Neural cell (in vitro differentiated cells): Measurements from ENCODE around the gene P2RY1. TPM values are rescaled to one million over a fixed set of nuclear protein-coding genes. Genes with fewer than 3 reads are reported as not detected.

ENCODE experiments used
- H2AFZ ChIP-seq: fragments of 200-600, 300-800 bp; sonication (generic), shearing (Covaris generic); 2 replicates; pipeline ENCODE4 v1.6.0; 2014; ENCODE audit warnings: low read depth, mild to moderate bottlenecking, antibody characterized with exemption, low read length, moderate library complexity
- H3F3A ChIP-seq: fragments of 200-600 bp; shearing (Covaris generic); 2 replicates; pipeline ENCODE4 v1.6.1; 2016; ENCODE audit warnings: mild to moderate bottlenecking, moderate library complexity, mixed read lengths, antibody characterized with exemption, low read length; ENCODE audit not compliant: insufficient read depth, poor library complexity, severe bottlenecking
- H3K27ac ChIP-seq: fragments of 200-600, 300-800 bp; sonication (generic), shearing (Covaris generic); 2 replicates; pipeline ENCODE4 v1.5.1; 2014; ENCODE audit warnings: mild to moderate bottlenecking, low read length, moderate library complexity
- H3K27me3 ChIP-seq: fragments of 300-800, 200-600 bp; sonication (generic), shearing (Covaris generic); 2 replicates; pipeline ENCODE4 v1.6.0; 2014; ENCODE audit warnings: mild to moderate bottlenecking, low read depth, low read length, moderate library complexity; ENCODE audit not compliant: insufficient read depth
- H3K36me3 ChIP-seq: fragments of 300-800, 200-600 bp; sonication (generic), shearing (Covaris generic); 2 replicates; pipeline ENCODE4 v1.5.1; 2014; ENCODE audit warnings: mild to moderate bottlenecking, antibody characterized with exemption, low read length, moderate library complexity; ENCODE audit not compliant: insufficient read depth
- H3K4me2 ChIP-seq: fragments of 300-800, 200-600 bp; sonication (generic), shearing (Covaris generic); 2 replicates; pipeline ENCODE4 v1.6.0; 2014; ENCODE audit warnings: mild to moderate bottlenecking, low read length
- H3K4me3 ChIP-seq: fragments of 300-800, 200-600 bp; sonication (generic), shearing (Covaris generic); 2 replicates; pipeline ENCODE4 v1.5.1; 2014; ENCODE audit warnings: mild to moderate bottlenecking, low read length, moderate library complexity
- H3K79me2 ChIP-seq: fragments of 200-600 bp; shearing (Covaris generic); replicated peaks from 2 replicates; pipeline ENCODE4 v1.6.0; 2014; ENCODE audit warnings: mild to moderate bottlenecking, low read length, moderate library complexity; ENCODE audit not compliant: insufficient read depth
- H3K9ac ChIP-seq: fragments of 300-800, 200-600 bp; sonication (generic), shearing (Covaris generic); 2 replicates; pipeline ENCODE4 v1.6.1; 2016; ENCODE audit warnings: mild to moderate bottlenecking, low read length, mixed read lengths
- H3K9me2 ChIP-seq: fragments of 200-600 bp; shearing (Covaris generic); 2 replicates; pipeline ENCODE4 v1.6.1; 2016; ENCODE audit warnings: mild to moderate bottlenecking, low read length, mixed read lengths; ENCODE audit not compliant: insufficient read depth
- H3K9me3 ChIP-seq: fragments of 200-600, 300-800 bp; sonication (generic), shearing (Covaris generic); 2 replicates; pipeline ENCODE4 v1.6.1; 2016; ENCODE audit warnings: mild to moderate bottlenecking, mixed run types, low read length, moderate library complexity, mixed read lengths
- H4K20me1 ChIP-seq: fragments of 200-600 bp; shearing (Covaris generic); 2 replicates; pipeline ENCODE4 v1.6.1; 2016; ENCODE audit warnings: mild to moderate bottlenecking, mixed run types; ENCODE audit not compliant: insufficient read depth
- CTCF ChIP-seq: fragments of 450-650 bp; IDR thresholded peaks from 2 replicates; pipeline ENCODE4 v1.5.1; 2014; ENCODE audit warnings: antibody characterized with exemption, mild to moderate bottlenecking, moderate library complexity; ENCODE audit not compliant: poor library complexity, severe bottlenecking
- EP300 ChIP-seq: fragments of 450-650 bp; conservative IDR thresholded peaks from 2 replicates; pipeline ENCODE4 v1.6.1; 2014; ENCODE audit warnings: antibody characterized with exemption, mild to moderate bottlenecking, moderate library complexity; ENCODE audit not compliant: poor library complexity, severe bottlenecking
- EZH2 ChIP-seq: fragments of 200-600, 300-800 bp; shearing (Covaris generic), sonication (generic); IDR thresholded peaks from 2 replicates; pipeline ENCODE4 v1.6.1; 2014; ENCODE audit warnings: antibody characterized with exemption, low read length, borderline replicate concordance, mild to moderate bottlenecking; ENCODE audit not compliant: insufficient read depth, poor library complexity, severe bottlenecking
- MXI1 ChIP-seq: fragments of 450-650 bp; conservative IDR thresholded peaks from 2 replicates; pipeline ENCODE4 v1.6.1; 2014; ENCODE audit warnings: antibody characterized with exemption, mild to moderate bottlenecking; ENCODE audit not compliant: poor library complexity, severe bottlenecking
- RAD21 ChIP-seq: fragments of 450-650 bp; conservative IDR thresholded peaks from 2 replicates; pipeline ENCODE4 v1.6.1; 2014; ENCODE audit warnings: antibody characterized with exemption, mild to moderate bottlenecking, moderate library complexity
- REST ChIP-seq: IDR thresholded peaks from 2 replicates; pipeline ENCODE4 v1.6.1; 2012; ENCODE audit warnings: borderline replicate concordance
- SMC3 ChIP-seq: fragments of 450-650 bp; conservative IDR thresholded peaks from 2 replicates; pipeline ENCODE4 v1.6.1; 2014; ENCODE audit warnings: antibody characterized with exemption, mild to moderate bottlenecking, moderate library complexity; ENCODE audit not compliant: poor library complexity
- TAF1 ChIP-seq: IDR thresholded peaks from 2 replicates; pipeline ENCODE4 v1.6.1; 2012; ENCODE audit warnings: low read depth
- polyA plus RNA-seq: library from polyadenylated mRNA; depleted of rRNA; stranded (reverse); fragments of >200 nt; gene quantifications from 2 replicates; pipeline ENCODE4 v1.2.3, GENCODE V29; 2014

The P2RY1 gene
- polyA plus RNA-seq, 1 donor from 2014 or later, result 3.0 TPM

GRCh38 chr3:152823781-152824180, 11.2 kb upstream of the P2RY1 start:
- H3K79me2 ChIP-seq, result no peaks in the 10 kb centered on the region
- no peaks in the 10 kb centered on the region for H3K36me3 ChIP-seq
- TF ChIP-seq CTCF (no peak), EP300 (no peak), MXI1 (no peak), RAD21 (no peak), SMC3 (no peak)
- no peaks in the 10 kb centered on the region for H3K9me2 ChIP-seq
- no peak overlapping the region for H2AFZ ChIP-seq
- H3K4me2 ChIP-seq, result no peak overlapping the region
- no peaks in the 10 kb centered on the region for H3K9me3 ChIP-seq
- H3K27ac ChIP-seq, result no peak overlapping the region
- H3K27me3 ChIP-seq, result no peaks in the 10 kb centered on the region
- H3F3A ChIP-seq, result no peaks in the 10 kb centered on the region
- H3K9ac ChIP-seq, result no peak overlapping the region
- no peaks in the 10 kb centered on the region for H4K20me1 ChIP-seq
- H3K4me3 ChIP-seq, result no peak overlapping the region

GRCh38 chr3:152825566-152825965, 9.4 kb upstream of the P2RY1 start:
- Histone ChIP-seq H3K36me3 (no peaks in the 10 kb centered on the region), H3K27ac (no peak overlapping the region), H2AFZ (no peak overlapping the region)

More at GRCh38 chr3:152825566-152825965, 9.4 kb upstream of the P2RY1 start:
- no peaks in the 10 kb centered on the region for H3K9me2 ChIP-seq
- no peaks in the 10 kb centered on the region for H3K27me3 ChIP-seq
- no peak overlapping the region for H3K9ac ChIP-seq
- H3K79me2 ChIP-seq, result no peaks in the 10 kb centered on the region
- H3K4me2 ChIP-seq, result no peak overlapping the region
- no peak for TF ChIP-seq REST
- TF ChIP-seq EZH2, result no peak
- no peak for TF ChIP-seq MXI1
- TF ChIP-seq EP300, result no peak
- no peak for TF ChIP-seq TAF1
- TF ChIP-seq RAD21, result no peak
- TF ChIP-seq SMC3, result no peak
- no peak for TF ChIP-seq CTCF
- H3K9me3 ChIP-seq, result no peaks in the 10 kb centered on the region
- H4K20me1 ChIP-seq, result no peaks in the 10 kb centered on the region
- H3F3A ChIP-seq, result no peaks in the 10 kb centered on the region
- H3K4me3 ChIP-seq, result no peak overlapping the region
